Spleen (tissue), 7 donors: ENCODE measurements around the gene UPK1A.

Experiments
- POLR2A ChIP-seq, 3 donors: fragments of 450-650 bp; IDR thresholded peaks; one replicate each; pipeline ENCODE4 v1.5.1; 2017; ENCODE audit warnings: antibody characterized with exemption in 3 of 3, mild to moderate bottlenecking in 1 of 3
- POLR2AphosphoS5 ChIP-seq, 3 donors: sonication (generic); formaldehyde crosslinking; IDR thresholded peaks; one replicate each; pipeline ENCODE4 v1.5.1; 2017; ENCODE audit warnings: antibody characterized with exemption in 3 of 3
- TF ChIP-seq, protein P1 (sequence below), 11 experiments: fragments of 200-600 bp in 7 of 11; fragments of 450-650 bp in 4 of 11; sonication (generic) in 4 of 11; IDR thresholded peaks in 8 of 11; conservative IDR thresholded peaks in 3 of 11; 1 replicate in 7 of 11; 2 replicates in 4 of 11; pipeline versions ENCODE4 v1.4.0 to v1.8.0; 2016 to 2021; ENCODE audit warnings: antibody characterized with exemption in 11 of 11, inconsistent platforms in 4 of 11, mild to moderate bottlenecking in 1 of 11
- donor health status: DM: no; HTN: no; CAD: no; lungs with moderate emphysema.
- donor health status: DM: no; HTN: no; CAD: no.
- donor health status: DM: no; HTN: no; CAD: no.

DNA sequence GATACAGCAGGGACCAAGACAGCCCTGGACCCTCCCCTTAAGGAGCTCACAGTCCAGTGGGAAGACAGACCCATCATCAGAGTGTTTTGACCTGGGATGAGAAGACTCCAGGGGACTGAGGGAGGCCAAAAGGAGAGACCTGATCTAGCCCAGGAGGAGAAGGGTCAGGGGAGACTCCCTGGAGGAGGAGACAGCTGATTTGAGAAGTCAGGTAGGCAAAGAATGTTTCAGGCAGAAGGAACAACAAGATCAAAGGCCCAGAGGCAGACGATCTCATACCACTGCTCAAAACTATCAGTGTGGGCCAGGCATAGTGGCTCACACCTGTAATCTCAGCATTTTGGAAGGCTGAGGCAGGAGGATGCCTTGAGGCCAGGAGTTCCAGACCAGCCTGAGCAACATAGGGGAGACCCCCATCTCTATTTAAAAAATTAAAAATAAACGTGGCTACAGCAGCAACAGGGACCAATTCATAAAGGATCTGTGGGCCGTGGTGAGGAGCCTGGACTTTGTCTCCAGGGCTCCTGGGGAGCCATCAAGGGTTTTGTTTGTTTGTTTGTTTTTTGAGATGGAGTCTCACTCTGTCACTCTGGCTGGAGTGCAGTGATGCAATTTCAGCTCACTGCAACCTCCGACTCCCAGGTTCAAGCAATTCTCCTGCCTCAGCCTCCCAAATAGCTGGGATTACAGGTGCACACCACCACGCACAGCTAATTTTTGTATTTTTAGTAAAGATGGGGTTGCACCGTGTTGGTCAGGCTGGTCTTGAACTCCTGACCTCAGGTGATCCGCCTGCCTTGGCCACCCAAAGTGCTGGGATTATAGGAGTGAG lies 20.4 kb upstream of the UPK1A start:
- TF ChIP-seq, protein P1, sequence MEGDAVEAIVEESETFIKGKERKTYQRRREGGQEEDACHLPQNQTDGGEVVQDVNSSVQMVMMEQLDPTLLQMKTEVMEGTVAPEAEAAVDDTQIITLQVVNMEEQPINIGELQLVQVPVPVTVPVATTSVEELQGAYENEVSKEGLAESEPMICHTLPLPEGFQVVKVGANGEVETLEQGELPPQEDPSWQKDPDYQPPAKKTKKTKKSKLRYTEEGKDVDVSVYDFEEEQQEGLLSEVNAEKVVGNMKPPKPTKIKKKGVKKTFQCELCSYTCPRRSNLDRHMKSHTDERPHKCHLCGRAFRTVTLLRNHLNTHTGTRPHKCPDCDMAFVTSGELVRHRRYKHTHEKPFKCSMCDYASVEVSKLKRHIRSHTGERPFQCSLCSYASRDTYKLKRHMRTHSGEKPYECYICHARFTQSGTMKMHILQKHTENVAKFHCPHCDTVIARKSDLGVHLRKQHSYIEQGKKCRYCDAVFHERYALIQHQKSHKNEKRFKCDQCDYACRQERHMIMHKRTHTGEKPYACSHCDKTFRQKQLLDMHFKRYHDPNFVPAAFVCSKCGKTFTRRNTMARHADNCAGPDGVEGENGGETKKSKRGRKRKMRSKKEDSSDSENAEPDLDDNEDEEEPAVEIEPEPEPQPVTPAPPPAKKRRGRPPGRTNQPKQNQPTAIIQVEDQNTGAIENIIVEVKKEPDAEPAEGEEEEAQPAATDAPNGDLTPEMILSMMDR (IDR thresholded peaks at IDR 0.05 in 8 of 11, conservative IDR thresholded peaks at IDR 0.05 in 3 of 11), result no peak
- TF ChIP-seq POLR2A (IDR thresholded peaks at IDR 0.05) (no peak), POLR2AphosphoS5 (IDR thresholded peaks at IDR 0.05) (no peak)
